T-helper 2 cell treated with Interferon-gamma antibody and Interleukin-4, amounts not matched to agents 5 μg/mL and 100 μg/mL, for 36 hours (primary cell): ENCODE results near the gene ORAI3.

Experiments used
- DNase-seq: peaks from one replicate; pipeline ENCODE4 v3.0.0; 2021; ENCODE audit warnings: low spot score
- H3K27ac Mint-ChIP-seq: one replicate; pipeline ENCODE4 v1.8.0; 2021; ENCODE audit warnings: mild to moderate bottlenecking, mixed read lengths
- H3K27me3 Mint-ChIP-seq: one replicate; pipeline ENCODE4 v1.8.0; 2021; ENCODE audit warnings: low read depth, mixed read lengths
- H3K36me3 Mint-ChIP-seq: one replicate; pipeline ENCODE4 v1.8.0; 2021; ENCODE audit warnings: low read depth, mixed read lengths
- H3K4me1 Mint-ChIP-seq: one replicate; pipeline ENCODE4 v1.8.0; 2021; ENCODE audit warnings: low read depth, mixed read lengths
- H3K4me3 Mint-ChIP-seq: one replicate; pipeline ENCODE4 v1.8.0; 2022; ENCODE audit warnings: mild to moderate bottlenecking, moderate library complexity, mixed read lengths
- H3K9me3 Mint-ChIP-seq: one replicate; pipeline ENCODE4 v1.8.0; 2021; ENCODE audit warnings: mixed read lengths

The ORAI3 gene

GRCh38 chr16:30963925-30964511, 15.2 kb downstream of the ORAI3 start:
- no peak overlapping the region for H3K27ac Mint-ChIP-seq
- DNase-seq = no peak
- H3K36me3 Mint-ChIP-seq = peaks cover 68% of the 10 kb centered on the region
- no peaks in the 10 kb centered on the region for H3K9me3 Mint-ChIP-seq
- H3K27me3 Mint-ChIP-seq = no peaks in the 10 kb centered on the region
- H3K4me1 Mint-ChIP-seq = peaks cover 14% of the 10 kb centered on the region
- H3K4me3 Mint-ChIP-seq = no peak overlapping the region

- Mint-ChIP-seq H3K36me3 (peaks cover 67% of the 10 kb centered on the region), H3K27ac (no peak overlapping the region), H3K4me3 (no peak overlapping the region), H3K27me3 (no peaks in the 10 kb centered on the region), H3K4me1 (peaks cover 7% of the 10 kb centered on the region), H3K9me3 (no peaks in the 10 kb centered on the region)
- DNase-seq = no peak
Measured at GRCh38 chr16:30964574-30965226, 15.8 kb downstream of the ORAI3 start.

DNA sequence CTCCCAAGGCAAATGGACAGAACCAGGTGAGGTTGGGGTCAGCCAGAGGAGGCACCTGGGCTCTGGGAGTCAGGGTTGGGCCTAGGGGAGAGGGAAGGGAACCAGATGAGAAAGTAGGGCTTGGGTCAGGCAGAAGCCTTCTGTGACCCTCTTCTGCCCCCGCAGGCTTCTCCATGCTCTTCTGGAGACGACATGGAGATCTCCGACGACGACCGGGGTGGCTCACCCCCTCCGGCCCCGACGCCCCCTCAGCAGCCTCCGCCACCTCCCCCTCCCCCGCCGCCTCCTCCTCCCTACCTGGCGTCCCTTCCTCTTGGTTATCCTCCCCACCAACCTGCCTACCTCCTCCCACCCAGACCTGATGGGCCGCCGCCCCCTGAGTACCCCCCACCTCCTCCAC, 16.6 kb downstream of the ORAI3 start:
- no peaks in the 10 kb centered on the region for H3K27me3 Mint-ChIP-seq
- H3K4me1 Mint-ChIP-seq = peaks cover 3% of the 10 kb centered on the region
- H3K36me3 Mint-ChIP-seq = peaks cover 62% of the 10 kb centered on the region

GRCh38 chr16:30966033-30966619, 17.3 kb downstream of the ORAI3 start:
- no peaks in the 10 kb centered on the region for H3K9me3 Mint-ChIP-seq
- peaks cover 3% of the 10 kb centered on the region for H3K4me1 Mint-ChIP-seq
- DNase-seq = no peak
- H3K4me3 Mint-ChIP-seq = no peak overlapping the region
- peaks cover 65% of the 10 kb centered on the region for H3K36me3 Mint-ChIP-seq
- no peak overlapping the region for H3K27ac Mint-ChIP-seq
- H3K27me3 Mint-ChIP-seq = no peaks in the 10 kb centered on the region

More for the DNA sequence above, 16.6 kb downstream of the ORAI3 start:
- no peaks in the 10 kb centered on the region for H3K9me3 Mint-ChIP-seq
- H3K27ac Mint-ChIP-seq = no peak overlapping the region
- no peak overlapping the region for H3K4me3 Mint-ChIP-seq
- DNase-seq = no peak

DNA sequence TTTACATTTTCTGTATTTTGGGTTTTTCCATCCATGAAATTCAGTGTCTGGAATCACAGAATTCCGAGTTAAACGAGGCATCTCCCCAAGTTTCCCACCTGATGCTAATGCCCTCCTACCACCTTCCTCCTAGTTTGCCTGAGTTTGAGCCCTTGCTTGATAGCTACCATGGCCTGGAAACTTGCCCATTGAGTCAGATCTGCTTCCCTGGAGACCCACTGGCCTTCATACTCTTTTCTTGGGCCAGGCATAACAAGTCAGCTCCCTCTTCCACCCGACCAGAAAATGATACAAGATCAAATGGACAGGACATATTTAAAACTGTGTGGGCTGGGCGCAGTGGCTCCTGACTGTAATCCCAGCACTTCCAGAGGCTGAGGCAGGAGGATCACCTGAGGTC, 18.9 kb downstream of the ORAI3 start:
- no peaks in the 10 kb centered on the region for H3K27me3 Mint-ChIP-seq
- H3K4me1 Mint-ChIP-seq = no peaks in the 10 kb centered on the region
- no peak for DNase-seq
- peaks cover 68% of the 10 kb centered on the region for H3K36me3 Mint-ChIP-seq
- H3K27ac Mint-ChIP-seq = no peak overlapping the region
- no peaks in the 10 kb centered on the region for H3K9me3 Mint-ChIP-seq
- no peak overlapping the region for H3K4me3 Mint-ChIP-seq

DNA sequence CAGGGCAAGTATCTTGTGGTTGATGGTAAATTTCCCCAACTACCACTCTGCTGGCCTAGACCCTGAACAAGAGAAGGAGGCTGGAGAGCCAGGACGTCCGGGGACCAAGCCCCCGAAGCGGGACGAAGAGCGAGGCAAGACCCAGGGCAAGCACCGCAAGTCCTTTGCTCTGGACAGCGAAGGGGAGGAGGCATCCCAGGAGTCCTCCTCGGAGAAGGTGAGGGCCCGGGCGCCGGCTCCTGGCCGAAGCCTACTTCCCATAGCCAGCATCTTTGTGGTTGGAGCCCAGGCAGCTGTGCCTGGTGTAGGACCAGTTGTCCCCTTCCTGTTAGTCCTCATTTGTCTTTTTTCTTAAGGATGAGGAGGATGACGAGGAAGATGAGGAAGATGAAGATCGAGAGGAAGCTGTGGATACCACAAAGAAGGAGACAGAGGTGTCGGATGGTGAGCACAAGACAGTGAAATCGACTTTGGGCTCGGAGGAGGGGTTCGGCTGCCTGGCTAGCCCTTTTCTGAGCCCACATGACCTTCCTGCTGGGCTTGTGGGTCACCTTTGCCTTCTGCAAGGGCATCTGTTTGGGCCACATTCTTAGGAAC, 20.5 kb downstream of the ORAI3 start:
- peaks cover 72% of the 10 kb centered on the region for H3K36me3 Mint-ChIP-seq
- H3K9me3 Mint-ChIP-seq = no peaks in the 10 kb centered on the region
- peaks cover 5% of the 10 kb centered on the region for H3K4me1 Mint-ChIP-seq
- no peaks in the 10 kb centered on the region for H3K27me3 Mint-ChIP-seq
- no peak overlapping the region for H3K4me3 Mint-ChIP-seq
- H3K27ac Mint-ChIP-seq = no peak overlapping the region
- no peak for DNase-seq

- Mint-ChIP-seq H3K9me3 (no peaks in the 10 kb centered on the region), H3K4me1 (peaks cover 5% of the 10 kb centered on the region), H3K36me3 (peaks cover 71% of the 10 kb centered on the region), H3K27ac (no peak overlapping the region), H3K4me3 (no peak overlapping the region), H3K27me3 (no peaks in the 10 kb centered on the region)
- DNase-seq = no peak
Measured at GRCh38 chr16:30971298-30971697, 22.4 kb downstream of the ORAI3 start.

- peaks cover 65% of the 10 kb centered on the region for H3K36me3 Mint-ChIP-seq
- no peaks in the 10 kb centered on the region for H3K27me3 Mint-ChIP-seq
- H3K9me3 Mint-ChIP-seq = no peaks in the 10 kb centered on the region
- H3K4me3 Mint-ChIP-seq = no peak overlapping the region
- peak overlapping the region; percentile 3 for H3K27ac Mint-ChIP-seq
- no peak for DNase-seq
- H3K4me1 Mint-ChIP-seq = peaks cover 5% of the 10 kb centered on the region
Measured at GRCh38 chr16:30972872-30973271, 24.0 kb downstream of the ORAI3 start.

DNA sequence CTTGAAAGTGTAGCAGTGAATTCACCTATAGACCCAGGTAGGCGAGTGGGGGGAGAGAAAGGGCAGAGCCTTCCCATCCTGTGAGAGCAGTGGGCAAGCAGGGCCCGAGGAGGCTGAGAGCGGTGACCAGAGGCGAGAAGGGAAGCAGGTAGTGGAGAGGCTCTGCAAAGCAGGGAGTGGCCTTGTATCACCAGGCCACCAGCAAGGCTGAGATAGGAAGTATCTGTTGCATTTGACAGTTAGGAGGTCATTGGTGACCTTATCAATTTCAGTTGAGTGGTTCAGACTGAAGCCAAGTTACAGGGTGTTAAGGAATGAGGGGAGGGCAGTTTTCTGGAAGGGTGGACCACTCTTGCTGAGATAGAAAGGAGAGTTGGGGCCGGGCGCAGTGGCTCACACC, 25.5 kb downstream of the ORAI3 start:
- Mint-ChIP-seq H3K4me3 (no peak overlapping the region), H3K27me3 (no peaks in the 10 kb centered on the region), H3K4me1 (peaks cover 5% of the 10 kb centered on the region), H3K27ac (no peak overlapping the region), H3K9me3 (no peaks in the 10 kb centered on the region), H3K36me3 (peaks cover 63% of the 10 kb centered on the region)
- DNase-seq = no peak

GRCh38 chr16:30976486-30976885, 27.6 kb downstream of the ORAI3 start:
- Mint-ChIP-seq H3K27ac (no peak overlapping the region), H3K27me3 (no peaks in the 10 kb centered on the region), H3K4me1 (peaks cover 5% of the 10 kb centered on the region), H3K36me3 (peaks cover 52% of the 10 kb centered on the region), H3K9me3 (no peaks in the 10 kb centered on the region), H3K4me3 (no peak overlapping the region)
- DNase-seq = no peak

DNA sequence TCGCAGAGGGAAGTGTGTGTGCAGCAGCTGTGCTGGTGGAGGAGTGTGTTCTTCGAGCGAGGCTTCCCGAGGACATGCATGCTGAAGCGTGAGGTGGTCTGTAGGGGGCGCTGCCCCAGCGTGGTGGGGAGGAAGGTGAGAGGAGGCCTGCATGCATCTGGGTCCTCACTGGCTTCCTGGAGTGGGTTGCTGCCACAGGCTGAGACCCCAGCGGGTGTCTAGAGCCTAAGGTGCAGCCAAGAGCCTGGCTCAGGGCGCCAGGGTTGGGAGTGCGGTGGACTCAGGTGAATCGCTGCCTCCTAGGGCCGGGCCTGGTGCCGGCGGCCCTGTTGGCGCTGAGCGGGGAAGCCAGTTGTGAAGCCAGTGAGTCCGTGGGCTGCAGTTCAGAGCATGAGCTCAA, 28.6 kb downstream of the ORAI3 start:
- Mint-ChIP-seq H3K27ac (no peak overlapping the region), H3K36me3 (peaks cover 48% of the 10 kb centered on the region), H3K4me1 (peaks cover 5% of the 10 kb centered on the region), H3K4me3 (no peak overlapping the region), H3K9me3 (no peaks in the 10 kb centered on the region), H3K27me3 (no peaks in the 10 kb centered on the region)
- DNase-seq = no peak

DNA sequence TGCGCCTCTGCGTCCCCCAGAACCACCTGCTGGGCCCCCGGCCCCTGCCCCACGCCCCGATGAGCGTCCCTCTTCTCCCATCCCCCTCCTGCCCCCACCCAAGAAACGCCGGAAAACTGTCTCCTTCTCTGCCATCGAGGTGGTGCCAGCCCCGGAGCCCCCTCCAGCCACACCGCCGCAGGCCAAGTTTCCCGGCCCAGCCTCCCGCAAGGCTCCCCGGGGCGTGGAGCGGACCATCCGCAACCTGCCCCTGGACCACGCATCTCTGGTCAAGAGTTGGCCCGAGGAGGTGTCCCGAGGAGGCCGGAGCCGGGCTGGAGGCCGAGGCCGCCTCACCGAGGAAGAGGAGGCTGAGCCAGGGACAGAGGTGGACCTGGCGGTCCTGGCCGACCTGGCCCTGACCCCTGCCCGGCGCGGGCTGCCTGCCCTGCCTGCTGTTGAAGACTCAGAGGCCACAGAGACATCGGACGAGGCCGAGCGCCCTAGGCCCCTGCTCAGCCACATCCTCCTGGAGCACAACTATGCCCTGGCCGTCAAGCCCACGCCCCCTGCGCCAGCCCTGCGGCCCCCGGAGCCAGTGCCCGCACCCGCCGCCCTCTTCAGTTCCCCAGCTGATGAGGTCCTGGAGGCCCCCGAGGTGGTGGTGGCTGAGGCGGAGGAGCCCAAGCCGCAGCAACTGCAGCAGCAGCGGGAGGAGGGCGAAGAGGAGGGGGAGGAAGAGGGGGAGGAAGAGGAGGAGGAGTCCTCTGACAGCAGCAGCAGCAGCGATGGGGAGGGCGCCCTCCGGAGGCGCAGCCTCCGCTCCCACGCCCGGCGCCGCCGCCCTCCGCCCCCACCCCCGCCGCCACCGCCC, 30.5 kb downstream of the ORAI3 start:
- Mint-ChIP-seq H3K4me3 (no peak overlapping the region), H3K27ac (no peak overlapping the region), H3K36me3 (peaks cover 37% of the 10 kb centered on the region), H3K27me3 (no peaks in the 10 kb centered on the region), H3K4me1 (no peaks in the 10 kb centered on the region), H3K9me3 (no peaks in the 10 kb centered on the region)
- no peak for DNase-seq

GRCh38 chr16:30980023-30980371, 31.1 kb downstream of the ORAI3 start:
- no peak for DNase-seq

GRCh38 chr16:30980434-30980833, 31.6 kb downstream of the ORAI3 start:
- no peak for DNase-seq
- peaks cover 36% of the 10 kb centered on the region for H3K36me3 Mint-ChIP-seq
- peaks cover 3% of the 10 kb centered on the region for H3K4me1 Mint-ChIP-seq
- H3K27me3 Mint-ChIP-seq = no peaks in the 10 kb centered on the region
- H3K9me3 Mint-ChIP-seq = no peaks in the 10 kb centered on the region
- H3K27ac Mint-ChIP-seq = no peak overlapping the region
- no peak overlapping the region for H3K4me3 Mint-ChIP-seq

More at GRCh38 chr16:30980023-30980371, 31.1 kb downstream of the ORAI3 start:
- H3K27me3 Mint-ChIP-seq = no peaks in the 10 kb centered on the region
- no peak overlapping the region for H3K4me3 Mint-ChIP-seq
- no peaks in the 10 kb centered on the region for H3K4me1 Mint-ChIP-seq
- H3K36me3 Mint-ChIP-seq = peaks cover 36% of the 10 kb centered on the region
- H3K9me3 Mint-ChIP-seq = no peaks in the 10 kb centered on the region
- H3K27ac Mint-ChIP-seq = no peak overlapping the region
